CD14-positive monocyte (primary cell): ENCODE results near the gene PLXNA2. TPM values are rescaled to one million over a fixed set of nuclear protein-coding genes. Genes with fewer than 3 reads are reported as not detected.

Source experiments
- DNase-seq, 3 donors: peaks; one replicate each; pipeline ENCODE4 v3.0.0-alpha.2; 2011 to 2022
- H2AFZ ChIP-seq: 2 replicates; pipeline ENCODE4 v1.6.0; 2012; ENCODE audit warnings: mild to moderate bottlenecking, low read depth, low read length, inconsistent platforms; ENCODE audit not compliant: insufficient read depth, poor library complexity, severe bottlenecking
- H3K27ac ChIP-seq, 2 donors: 1 replicate in 1 of 2; 2 replicates in 1 of 2; pipeline ENCODE4 v1.5.1; 2012 to 2013; ENCODE audit warnings: low read length in 2 of 2, control low read depth in 1 of 2, inconsistent platforms in 1 of 2, low read depth in 1 of 2, mild to moderate bottlenecking in 1 of 2
- H3K27me3 ChIP-seq, 2 donors: one replicate each; pipeline versions ENCODE4 v1.6.0 to v1.6.1; 2011 to 2013; ENCODE audit warnings: low read length in 2 of 2; ENCODE audit not compliant: control insufficient read depth in 2 of 2, insufficient read depth in 2 of 2
- H3K36me3 ChIP-seq, 2 donors: replicated peaks in 1 of 2; 1 replicate in 1 of 2; 2 replicates in 1 of 2; pipeline versions ENCODE4 v1.5.1 to v1.6.1; 2012 to 2013; ENCODE audit warnings: low read length in 2 of 2, control low read depth in 1 of 2, inconsistent platforms in 1 of 2, mild to moderate bottlenecking in 1 of 2; ENCODE audit not compliant: insufficient read depth in 2 of 2, control insufficient read depth in 1 of 2
- H3K4me1 ChIP-seq, 2 donors: 1 replicate in 1 of 2; 2 replicates in 1 of 2; pipeline versions ENCODE4 v1.5.1 to v1.6.1; 2012 to 2013; ENCODE audit warnings: low read length in 2 of 2, control low read depth in 1 of 2, inconsistent platforms in 1 of 2, mild to moderate bottlenecking in 1 of 2, moderate library complexity in 1 of 2; ENCODE audit not compliant: insufficient read depth in 2 of 2, control insufficient read depth in 1 of 2
- H3K4me2 ChIP-seq: replicated peaks from 2 replicates; pipeline ENCODE3; 2012; ENCODE audit warnings: low read length, moderate library complexity, mild to moderate bottlenecking; ENCODE audit not compliant: poor library complexity, severe bottlenecking; ENCODE audit errors: extremely low read depth
- H3K4me3 ChIP-seq, 3 experiments: fragments of 200-600 bp in 1 of 3; sonication (generic) in 1 of 3; replicated peaks in 1 of 3; 1 replicate in 2 of 3; 2 replicates in 1 of 3; pipeline ENCODE4 v1.5.1; 2011 to 2013; ENCODE audit warnings: low read length in 3 of 3, mild to moderate bottlenecking in 3 of 3, control low read depth in 2 of 3, low read depth in 2 of 3, inconsistent platforms in 1 of 3, moderate library complexity in 1 of 3
- H3K79me2 ChIP-seq: 2 replicates; pipeline ENCODE4 v1.6.0; 2012; ENCODE audit warnings: mild to moderate bottlenecking, control low read depth, inconsistent platforms, low read length, moderate library complexity; ENCODE audit not compliant: insufficient read depth
- H3K9ac ChIP-seq: 2 replicates; pipeline ENCODE4 v1.6.0; 2017; ENCODE audit warnings: low read length, mild to moderate bottlenecking; ENCODE audit not compliant: insufficient read depth, poor library complexity, severe bottlenecking
- H3K9me3 ChIP-seq, 2 donors: replicated peaks in 1 of 2; 1 replicate in 1 of 2; 2 replicates in 1 of 2; pipeline versions ENCODE4 v1.5.1 to v1.6.1; 2012 to 2013; ENCODE audit warnings: low read length in 2 of 2, control low read depth in 1 of 2; ENCODE audit not compliant: control insufficient read depth in 1 of 2, insufficient read depth in 1 of 2
- H4K20me1 ChIP-seq: 2 replicates; pipeline ENCODE4 v1.6.0; 2012; ENCODE audit warnings: mild to moderate bottlenecking, low read length, control low read depth, moderate library complexity; ENCODE audit not compliant: insufficient read depth
- H3K27ac Mint-ChIP-seq, 7 donors: one replicate each; pipeline ENCODE4 v1.8.0; 2020; ENCODE audit warnings: mild to moderate bottlenecking in 7 of 7, mixed read lengths in 7 of 7, moderate library complexity in 6 of 7, inconsistent platforms in 2 of 7
- H3K27me3 Mint-ChIP-seq, 3 donors: one replicate each; pipeline ENCODE4 v1.8.0; 2021 to 2022; ENCODE audit warnings: low read depth in 3 of 3, mild to moderate bottlenecking in 3 of 3, mixed read lengths in 3 of 3, moderate library complexity in 3 of 3, inconsistent platforms in 1 of 3
- H3K36me3 Mint-ChIP-seq, 2 donors: one replicate each; pipeline ENCODE4 v1.8.0; 2020; ENCODE audit warnings: mixed read lengths in 2 of 2, inconsistent platforms in 1 of 2, mild to moderate bottlenecking in 1 of 2
- H3K4me1 Mint-ChIP-seq: one replicate; pipeline ENCODE4 v1.8.0; 2020; ENCODE audit warnings: mild to moderate bottlenecking, mixed read lengths
- H3K4me3 Mint-ChIP-seq, 2 donors: one replicate each; pipeline ENCODE4 v1.8.0; 2020; ENCODE audit warnings: mild to moderate bottlenecking in 2 of 2, mixed read lengths in 2 of 2, moderate library complexity in 1 of 2
- H3K9me3 Mint-ChIP-seq, 7 donors: one replicate each; pipeline ENCODE4 v1.8.0; 2020 to 2022; ENCODE audit warnings: mixed read lengths in 7 of 7, mild to moderate bottlenecking in 6 of 7, moderate library complexity in 6 of 7, inconsistent platforms in 2 of 7
- WGBS: methylation state at CpG from one replicate; pipeline ENCODE4 v1.1.5; 2013; ENCODE audit warnings: missing lambda C conversion rate; ENCODE audit not compliant: insufficient coverage; 5-methylcytosine and 5-hydroxymethylcytosine counted together
- intact Hi-C, 2 donors: fragments of 100-400 bp; cut with micrococcal nuclease; formaldehyde crosslinking; loops; one replicate each; pipeline versions ENCODE4 v1.15.0 to v1.15.1; 2023
- polyA plus RNA-seq, 3 donors: library from polyadenylated mRNA; depleted of rRNA in 1 of 3; unstranded in 2 of 3; stranded (reverse) in 1 of 3; fragments of 300-500 nt in 2 of 3; fragments of >200 nt in 1 of 3; fragmentation: Illumina TruSeq in 2 of 3; gene quantifications; 1 replicate in 2 of 3; 2 replicates in 1 of 3; pipeline ENCODE4 v1.2.3, GENCODE V29; 2012 to 2021
- TF ChIP-seq, protein P1 (sequence below): fragments of 200-600 bp; IDR thresholded peaks from one replicate; pipeline ENCODE4 v1.8.0; 2022; ENCODE audit warnings: antibody characterized with exemption, mild to moderate bottlenecking

Gene PLXNA2
- polyA plus RNA-seq, 3 donors, result 0.75 to 2.1 (median 1.1) TPM

- Histone ChIP-seq H3K36me3 (no peaks in the 10 kb centered on the region), H3K27ac (peak overlapping the region; percentile 23 to 37), H3K79me2 (no peaks in the 10 kb centered on the region), H2AFZ (peak overlapping the region; percentile 92), H3K4me3 (peak overlapping the region; percentile 75 to 88 (median 86)), H3K4me2 (peak overlapping the region; percentile 95), H4K20me1 (peaks cover 32% of the 10 kb centered on the region), H3K27me3 (peaks cover 33 to 49% of the 10 kb centered on the region in 2 donors), H3K9ac (peak overlapping the region; percentile 68), H3K4me1 (peaks cover 20 to 32% of the 10 kb centered on the region in 2 donors), H3K9me3 (no peaks in the 10 kb centered on the region)
- H3K4me1 Mint-ChIP-seq, result peaks cover 32% of the 10 kb centered on the region
- peak overlapping the region in 3 of 7 donors; percentile 61 to 72 (median 63) for H3K27ac Mint-ChIP-seq
- peaks cover 42 to 56% (median 46%) of the 10 kb centered on the region in 3 donors for H3K27me3 Mint-ChIP-seq
- peak in 2 of 3 donors; percentile 5 to 12 for DNase-seq
- H3K4me3 Mint-ChIP-seq, result peak overlapping the region; percentile 92 to 93
- WGBS, result under 1% methylated on average over 54 of the region's 54 CpGs
- TF ChIP-seq, protein P1, sequence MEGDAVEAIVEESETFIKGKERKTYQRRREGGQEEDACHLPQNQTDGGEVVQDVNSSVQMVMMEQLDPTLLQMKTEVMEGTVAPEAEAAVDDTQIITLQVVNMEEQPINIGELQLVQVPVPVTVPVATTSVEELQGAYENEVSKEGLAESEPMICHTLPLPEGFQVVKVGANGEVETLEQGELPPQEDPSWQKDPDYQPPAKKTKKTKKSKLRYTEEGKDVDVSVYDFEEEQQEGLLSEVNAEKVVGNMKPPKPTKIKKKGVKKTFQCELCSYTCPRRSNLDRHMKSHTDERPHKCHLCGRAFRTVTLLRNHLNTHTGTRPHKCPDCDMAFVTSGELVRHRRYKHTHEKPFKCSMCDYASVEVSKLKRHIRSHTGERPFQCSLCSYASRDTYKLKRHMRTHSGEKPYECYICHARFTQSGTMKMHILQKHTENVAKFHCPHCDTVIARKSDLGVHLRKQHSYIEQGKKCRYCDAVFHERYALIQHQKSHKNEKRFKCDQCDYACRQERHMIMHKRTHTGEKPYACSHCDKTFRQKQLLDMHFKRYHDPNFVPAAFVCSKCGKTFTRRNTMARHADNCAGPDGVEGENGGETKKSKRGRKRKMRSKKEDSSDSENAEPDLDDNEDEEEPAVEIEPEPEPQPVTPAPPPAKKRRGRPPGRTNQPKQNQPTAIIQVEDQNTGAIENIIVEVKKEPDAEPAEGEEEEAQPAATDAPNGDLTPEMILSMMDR, result no peak
- peaks cover 0 to 11% of the 10 kb centered on the region in 2 donors for H3K36me3 Mint-ChIP-seq
- H3K9me3 Mint-ChIP-seq, result peaks cover 0 to 9% (median 2%) of the 10 kb centered on the region in 7 donors
- intact Hi-C loops, result loop anchor here in 1 of 2 donors (5.0 kb wide), 1 partner anchor 111 kb away; no protein-coding TSS in a partner anchor
Observed at GRCh38 chr1:208243527-208243966, 637 bp downstream of the PLXNA2 start.

- no peaks in the 10 kb centered on the region for H3K9me3 ChIP-seq
- no peak overlapping the region for H3K27ac ChIP-seq
- no peak for DNase-seq
- Mint-ChIP-seq H3K9me3 (peaks cover 0 to 9% (median 2%) of the 10 kb centered on the region in 7 donors), H3K27me3 (peaks cover 42 to 60% (median 46%) of the 10 kb centered on the region in 3 donors), H3K36me3 (peaks cover 0 to 11% of the 10 kb centered on the region in 2 donors), H3K4me1 (peaks cover 32% of the 10 kb centered on the region), H3K27ac (peak overlapping the region in 1 of 7 donors; percentile 50), H3K4me3 (peak overlapping the region; percentile 83 to 92)
- TF ChIP-seq, protein P1, result no peak
- WGBS, result 2% methylated on average over 53 of the region's 54 CpGs
- peak overlapping the region; percentile 95 for H3K4me2 ChIP-seq
- peak overlapping the region; percentile 75 to 88 (median 86) for H3K4me3 ChIP-seq
- H3K79me2 ChIP-seq, result no peaks in the 10 kb centered on the region
- H3K36me3 ChIP-seq, result no peaks in the 10 kb centered on the region
- intact Hi-C loops, result loop anchor here in 1 of 2 donors (5.0 kb wide), 1 partner anchor 111 kb away; no protein-coding TSS in a partner anchor
- H3K9ac ChIP-seq, result peak overlapping the region; percentile 68
- H2AFZ ChIP-seq, result peak overlapping the region; percentile 92
- peaks cover 20 to 32% of the 10 kb centered on the region in 2 donors for H3K4me1 ChIP-seq
- H3K27me3 ChIP-seq, result peaks cover 33 to 52% of the 10 kb centered on the region in 2 donors
- peaks cover 36% of the 10 kb centered on the region for H4K20me1 ChIP-seq
Observed at GRCh38 chr1:208242941-208243526, 1.1 kb downstream of the PLXNA2 start.
